Measurements from ENCODE around the gene LRRC15. TPM values are rescaled to one million over a fixed set of nuclear protein-coding genes. Genes with fewer than 3 reads are reported as not detected.

Gene LRRC15
- total RNA-seq, 1 experiment from 2014 or later = 9.6 TPM

DNA sequence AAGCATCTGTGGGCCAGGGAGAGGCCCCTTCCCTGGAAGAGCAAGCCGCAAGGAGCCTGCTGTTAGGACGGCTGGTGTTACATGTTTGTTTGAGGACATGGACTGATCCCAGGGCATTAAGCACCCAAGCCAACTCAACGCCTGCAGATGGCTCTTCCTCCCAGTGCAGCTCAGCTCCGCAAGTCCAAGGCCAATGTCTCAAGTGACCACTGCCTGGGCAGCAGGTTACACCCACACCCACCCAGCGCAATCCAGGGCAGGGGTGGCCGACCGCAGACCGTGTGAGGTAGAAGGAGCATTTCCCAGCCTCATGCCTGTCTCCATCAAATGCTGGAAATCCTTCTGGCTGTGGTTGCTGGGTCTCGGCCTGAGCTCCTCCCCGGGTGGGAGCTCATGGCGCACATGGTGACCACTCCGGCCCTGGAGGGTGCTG, 15.0 kb upstream of the LRRC15 start:
- no peak for DNase-seq (ENCODE audit: low read depth)

DNA sequence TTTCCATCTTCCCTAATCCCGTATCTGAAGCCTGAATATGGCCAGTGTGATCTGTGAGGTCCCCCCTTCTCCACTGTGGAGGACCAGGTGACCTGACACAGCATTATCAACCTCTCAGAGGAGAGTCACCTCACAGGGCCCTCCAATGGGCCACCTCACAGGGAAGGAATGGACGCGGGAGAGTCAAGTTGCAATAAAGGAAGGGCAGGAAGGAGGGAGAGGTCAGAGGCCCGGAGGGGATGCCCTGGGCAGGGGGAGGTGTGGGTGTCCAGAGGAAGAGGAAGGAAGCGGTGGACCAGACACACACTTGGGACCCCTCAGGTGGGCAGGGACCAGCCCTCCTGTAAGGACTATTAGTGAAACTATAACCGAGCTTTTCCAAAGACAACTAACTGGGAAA, 14.6 kb upstream of the LRRC15 start:
- no peak for DNase-seq (ENCODE audit: low read depth)

- no peak for DNase-seq (ENCODE audit: low read depth)
Observed at GRCh38 chr3:194383276-194383940, 13.9 kb upstream of the LRRC15 start.

GRCh38 chr3:194382892-194383223, 13.3 kb upstream of the LRRC15 start:
- no peak for DNase-seq (ENCODE audit: low read depth)

DNA sequence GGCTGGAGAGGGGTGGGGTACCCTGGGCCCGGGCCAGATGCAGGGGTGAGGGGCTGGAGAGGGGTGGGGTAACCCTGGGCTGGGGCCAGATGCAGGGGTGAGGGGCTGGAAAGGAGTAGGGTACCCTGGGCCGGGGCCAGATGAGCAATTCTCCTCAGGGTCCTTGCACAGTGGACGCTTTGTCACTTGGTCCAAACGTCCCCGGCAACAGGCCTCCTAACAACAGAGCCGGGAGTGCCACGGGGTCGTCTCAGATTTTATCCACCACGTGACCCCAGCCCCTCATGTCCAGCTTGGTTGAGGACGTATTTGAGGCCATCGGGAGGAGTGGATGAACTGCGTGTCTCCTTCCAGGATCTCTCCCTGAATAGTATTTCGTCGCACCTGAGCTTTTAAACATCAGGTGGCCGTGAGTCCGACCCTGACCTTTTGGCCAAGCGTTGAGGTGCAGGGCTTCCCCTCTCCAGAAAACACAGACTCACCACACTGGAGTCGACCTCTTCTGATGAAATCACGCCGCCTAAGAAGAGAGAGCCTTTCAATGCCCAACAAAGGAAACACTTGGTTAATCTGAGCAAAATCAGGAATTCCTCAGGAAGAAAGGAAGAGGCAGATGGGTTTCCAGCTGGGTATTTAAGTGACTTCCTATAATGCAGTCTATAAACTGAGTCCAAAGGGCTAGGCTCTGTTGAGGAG, 12.8 kb upstream of the LRRC15 start:
- no peak for DNase-seq (ENCODE audit: low read depth)

GRCh38 chr3:194381460-194381875, 11.9 kb upstream of the LRRC15 start:
- DNase-seq (ENCODE audit: low read depth) = no peak

DNA sequence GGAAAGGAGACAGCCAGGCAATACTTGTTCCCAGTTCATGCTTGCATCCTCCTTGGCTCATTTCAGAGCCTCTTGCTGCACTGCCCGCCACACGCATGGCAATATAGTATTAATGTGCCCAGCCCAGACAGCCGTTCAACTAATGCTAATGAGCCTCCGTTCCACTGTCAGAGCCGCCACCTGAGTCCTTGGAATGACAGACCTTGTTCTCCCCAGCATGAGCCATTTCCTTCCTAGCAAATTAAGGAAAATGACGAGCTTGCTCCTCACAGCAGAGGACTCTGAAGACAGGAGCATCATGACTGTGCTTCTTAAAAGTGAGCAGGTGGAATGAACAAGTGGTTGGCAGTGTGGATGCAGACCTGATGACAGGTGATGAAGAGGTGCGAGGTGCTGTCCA, 10.8 kb upstream of the LRRC15 start:
- no peak for DNase-seq (ENCODE audit: low read depth)

GRCh38 chr3:194379651-194380050, 10.1 kb upstream of the LRRC15 start:
- no peak for DNase-seq (ENCODE audit: low read depth)

DNA sequence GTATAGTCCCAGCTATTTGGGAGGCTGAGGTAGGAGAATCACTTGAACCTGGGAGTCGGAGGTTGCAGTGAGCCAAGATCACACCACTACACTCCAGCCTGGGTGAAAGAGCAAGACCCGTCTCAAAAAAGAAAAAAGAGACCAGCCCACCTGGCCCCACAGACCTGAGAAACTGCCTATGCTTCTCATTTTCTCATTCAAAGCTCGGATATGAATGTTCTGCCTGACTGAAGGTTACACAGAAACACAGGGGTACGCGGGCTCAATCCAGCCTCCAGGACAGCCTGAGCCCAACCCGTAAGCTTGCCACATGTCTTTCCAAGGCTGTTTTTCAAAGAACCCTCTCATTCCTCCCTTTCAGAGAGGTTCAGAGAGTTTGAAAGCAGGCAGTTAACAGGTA, 9.7 kb upstream of the LRRC15 start:
- no peak for DNase-seq (ENCODE audit: low read depth)

DNA sequence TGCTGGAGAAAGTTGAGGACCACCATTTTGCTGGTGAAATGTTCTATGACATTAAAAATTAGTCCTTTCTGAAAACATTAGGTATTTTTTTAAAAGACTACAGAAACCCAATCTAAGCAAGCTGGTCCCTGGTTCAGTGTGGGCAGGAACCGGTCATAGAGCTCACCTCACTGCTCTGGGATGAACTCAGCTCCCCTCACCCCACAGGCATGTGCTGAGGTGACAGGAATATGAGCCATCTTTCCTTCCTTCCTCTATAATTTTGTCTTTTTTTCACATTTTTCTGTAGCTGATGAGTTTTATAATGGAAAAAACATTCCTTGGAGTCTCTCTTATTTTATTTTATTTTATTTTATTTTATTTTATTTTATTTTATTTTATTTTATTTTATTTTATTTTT, 8.2 kb upstream of the LRRC15 start:
- no peak for DNase-seq (ENCODE audit: low read depth)

- DNase-seq (ENCODE audit: low read depth) = no peak
Observed at GRCh38 chr3:194376241-194376560, 6.7 kb upstream of the LRRC15 start.

GRCh38 chr3:194375473-194376240, 6.1 kb upstream of the LRRC15 start:
- no peak for DNase-seq (ENCODE audit: low read depth)

GRCh38 chr3:194374935-194375334, 5.4 kb upstream of the LRRC15 start:
- no peak for DNase-seq (ENCODE audit: low read depth)

GRCh38 chr3:194373899-194374298, 4.4 kb upstream of the LRRC15 start:
- DNase-seq (ENCODE audit: low read depth) = no peak

DNA sequence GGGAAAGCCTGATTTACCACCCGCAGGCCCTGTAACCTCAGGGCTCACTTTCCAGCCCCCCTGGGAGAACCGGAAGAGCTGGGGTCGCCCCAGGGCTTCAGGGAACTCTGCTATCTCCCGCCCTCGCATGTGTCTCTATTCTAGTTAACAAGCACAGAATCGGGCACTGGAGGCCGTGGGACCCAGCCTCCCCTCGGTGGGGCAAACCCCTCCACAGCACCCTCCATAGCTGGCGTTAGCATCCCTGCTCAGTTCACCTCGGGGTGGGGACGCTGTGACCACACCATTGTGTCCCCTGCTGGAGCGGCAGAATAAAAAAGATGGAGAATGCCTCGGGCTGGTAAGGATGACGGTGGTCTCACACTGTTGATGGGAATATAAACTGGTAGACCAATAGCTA, 3.5 kb upstream of the LRRC15 start:
- DNase-seq (ENCODE audit: low read depth) = no peak

DNA sequence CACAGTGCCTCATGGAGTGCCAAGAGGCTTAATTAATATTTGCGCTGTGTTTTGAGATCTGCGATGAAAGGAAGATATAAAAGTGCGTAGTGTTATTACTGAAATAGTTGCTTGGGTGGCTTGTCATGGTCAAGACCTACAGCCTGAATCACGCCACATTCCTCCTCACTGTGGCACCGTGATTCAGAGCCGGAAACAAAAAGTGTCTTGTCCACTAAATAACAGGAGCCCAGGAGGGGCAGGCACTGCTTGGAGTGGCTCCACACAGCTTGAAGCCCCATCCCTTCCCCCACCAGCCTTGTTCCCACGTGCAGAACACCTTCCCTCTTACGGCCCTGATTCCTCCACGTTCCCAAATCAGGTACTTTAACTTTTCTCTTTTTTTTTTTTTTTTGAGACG, 1.2 kb upstream of the LRRC15 start:
- DNase-seq (ENCODE audit: low read depth) = peak; percentile 23

- no peak for DNase-seq (ENCODE audit: low read depth)
Observed at GRCh38 chr3:194368918-194369317, 625 bp downstream of the LRRC15 start.

- DNase-seq (ENCODE audit: low read depth) = peak; percentile 60
Observed at GRCh38 chr3:194367992-194368841, 1.3 kb downstream of the LRRC15 start.

DNA sequence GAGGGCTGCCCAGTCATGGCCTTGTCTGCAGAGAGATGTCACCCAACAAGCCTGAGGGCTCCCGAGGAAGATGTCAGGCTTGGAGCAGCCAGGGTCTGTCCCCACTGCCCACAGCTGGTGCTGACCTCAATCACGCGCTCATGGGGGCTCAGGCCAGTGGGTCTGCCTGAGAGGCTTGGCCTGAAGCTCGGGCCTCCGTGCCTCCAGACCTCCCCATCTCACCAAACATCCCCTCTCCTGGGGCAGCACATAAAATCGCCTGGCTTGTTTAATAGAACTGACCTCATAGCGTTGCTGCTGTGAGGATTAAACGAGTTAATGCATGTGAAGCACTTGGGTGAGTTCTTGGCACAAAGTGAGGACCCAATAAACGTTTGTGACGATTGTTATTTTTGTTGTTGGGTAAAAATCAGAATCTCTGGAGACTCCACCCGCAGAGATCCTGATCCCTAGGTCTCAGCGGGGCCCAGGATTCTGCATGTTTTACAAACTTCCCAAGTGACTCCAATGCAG, 3.5 kb downstream of the LRRC15 start:
- DNase-seq (ENCODE audit: low read depth) = no peak

DNA sequence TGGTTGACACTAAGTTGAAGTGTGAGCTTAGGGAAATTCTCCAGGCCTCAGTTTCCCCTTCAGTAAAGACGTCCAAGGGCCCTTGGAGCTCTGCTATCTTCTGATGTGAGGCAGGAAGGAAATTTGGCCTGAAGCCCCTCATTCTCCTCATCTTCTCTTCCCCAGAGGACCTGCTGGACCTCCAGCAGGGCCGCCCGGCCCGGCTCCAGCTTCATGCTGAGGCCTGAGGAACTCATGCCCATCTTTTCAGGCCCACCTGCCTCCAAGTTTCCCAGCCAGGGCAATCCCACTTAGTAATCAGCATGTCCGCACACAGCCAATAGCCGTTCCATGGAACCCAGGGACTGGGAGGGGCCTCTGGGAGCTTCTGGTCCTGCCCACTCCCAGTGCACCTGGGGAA, 4.0 kb downstream of the LRRC15 start:
- DNase-seq (ENCODE audit: low read depth) = no peak

- peak; percentile 98 for DNase-seq (ENCODE audit: low read depth)
Observed at GRCh38 chr3:194364652-194365434, 4.7 kb downstream of the LRRC15 start.

All from M059J (cell line).